ENCODE measurements around the gene ABHD12.

DNA sequence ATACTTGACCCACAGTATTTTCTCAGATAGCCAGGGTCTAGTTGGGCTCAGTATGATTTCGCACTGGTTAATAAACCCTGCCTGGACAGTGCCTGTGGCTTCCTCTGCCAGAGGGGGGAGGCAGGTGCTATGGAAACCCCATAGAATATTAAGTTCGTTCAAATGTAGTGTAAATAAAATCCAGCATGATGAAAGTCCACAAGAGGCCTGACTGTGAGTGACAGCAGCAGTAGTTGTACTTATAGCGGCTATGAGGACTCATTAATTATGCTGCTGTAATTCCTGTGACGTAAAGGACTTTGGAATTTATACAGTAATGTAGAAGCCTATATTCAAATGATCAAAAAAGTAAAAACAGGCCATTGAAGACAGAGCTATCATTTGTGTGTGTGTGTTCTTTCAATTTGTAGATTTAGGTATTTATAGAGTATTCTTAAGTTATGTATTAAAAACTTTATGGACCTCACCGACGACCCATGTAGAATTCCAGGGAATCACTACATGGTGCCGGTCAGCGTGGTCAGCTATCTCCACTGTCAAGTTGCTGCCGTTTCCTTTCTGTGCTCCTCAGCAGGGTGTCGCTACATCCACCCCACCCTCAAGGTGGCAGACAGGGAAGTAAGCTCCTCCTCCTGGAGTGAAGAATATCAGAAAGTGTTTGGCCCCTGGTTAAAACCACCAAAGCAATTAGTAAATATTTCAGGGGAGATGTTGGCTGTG, 132.7 kb downstream of the ABHD12 start:
- TF ChIP-seq, protein P1, sequence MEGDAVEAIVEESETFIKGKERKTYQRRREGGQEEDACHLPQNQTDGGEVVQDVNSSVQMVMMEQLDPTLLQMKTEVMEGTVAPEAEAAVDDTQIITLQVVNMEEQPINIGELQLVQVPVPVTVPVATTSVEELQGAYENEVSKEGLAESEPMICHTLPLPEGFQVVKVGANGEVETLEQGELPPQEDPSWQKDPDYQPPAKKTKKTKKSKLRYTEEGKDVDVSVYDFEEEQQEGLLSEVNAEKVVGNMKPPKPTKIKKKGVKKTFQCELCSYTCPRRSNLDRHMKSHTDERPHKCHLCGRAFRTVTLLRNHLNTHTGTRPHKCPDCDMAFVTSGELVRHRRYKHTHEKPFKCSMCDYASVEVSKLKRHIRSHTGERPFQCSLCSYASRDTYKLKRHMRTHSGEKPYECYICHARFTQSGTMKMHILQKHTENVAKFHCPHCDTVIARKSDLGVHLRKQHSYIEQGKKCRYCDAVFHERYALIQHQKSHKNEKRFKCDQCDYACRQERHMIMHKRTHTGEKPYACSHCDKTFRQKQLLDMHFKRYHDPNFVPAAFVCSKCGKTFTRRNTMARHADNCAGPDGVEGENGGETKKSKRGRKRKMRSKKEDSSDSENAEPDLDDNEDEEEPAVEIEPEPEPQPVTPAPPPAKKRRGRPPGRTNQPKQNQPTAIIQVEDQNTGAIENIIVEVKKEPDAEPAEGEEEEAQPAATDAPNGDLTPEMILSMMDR (IDR thresholded peaks at IDR 0.05): no peak
- no peak for TF ChIP-seq POLR2A (IDR thresholded peaks at IDR 0.05)
- no peak for TF ChIP-seq POLR2AphosphoS5 (IDR thresholded peaks at IDR 0.05)
